ENCODE measurements around the gene ATM. TPM values are rescaled to one million over a fixed set of nuclear protein-coding genes. Genes with fewer than 3 reads are reported as not detected.

The ATM gene
- total and polyA plus RNA-seq, 2 experiments from 2014 or later = 27.6 to 59.3 TPM

DNA sequence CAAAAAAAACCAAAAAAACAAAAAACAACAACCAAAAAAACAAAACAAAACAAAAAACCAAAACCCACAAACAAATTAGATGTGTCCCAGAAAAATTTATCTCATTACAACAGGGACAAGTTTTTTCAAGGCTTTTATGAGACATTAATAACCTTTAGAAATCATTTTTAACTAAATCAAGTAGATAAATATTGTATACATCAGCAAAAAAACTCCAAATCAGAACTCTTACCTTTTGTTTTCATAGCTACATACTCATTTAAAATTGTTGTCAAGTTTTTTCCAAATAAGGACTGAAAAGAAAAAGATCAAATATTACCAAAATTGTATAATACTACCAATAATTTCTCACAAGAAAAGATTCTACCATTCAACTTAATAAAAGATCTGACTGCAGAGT, 29.1 kb upstream of the ATM start (continued):
- TF ChIP-seq POLR2AphosphoS5 (IDR thresholded peaks at IDR 0.05; ENCODE audit: low read depth) (no peak), CTCF (conservative IDR thresholded peaks at IDR 0.05; ENCODE audit: low read depth in 2 of 2) (no peak)

DNA sequence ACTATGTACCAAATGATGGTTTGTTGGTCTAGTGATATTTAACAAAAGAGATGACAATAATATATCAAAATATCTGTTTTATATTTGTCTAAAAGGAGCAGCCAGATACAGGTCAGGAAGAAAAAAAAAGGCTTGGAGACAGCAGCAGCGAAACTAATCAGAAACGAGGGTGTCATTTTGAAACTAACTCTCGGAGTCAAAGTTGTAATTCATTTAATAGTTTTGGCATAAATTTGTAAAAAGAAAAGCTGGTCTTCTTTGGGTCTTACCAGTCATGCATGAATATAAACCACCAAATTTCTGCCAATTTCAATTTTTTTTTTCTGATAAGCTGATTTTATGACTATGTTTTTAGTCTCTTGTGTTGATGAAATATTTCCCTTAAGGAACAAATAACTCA, 26.0 kb upstream of the ATM start:
- H3K27me3 Mint-ChIP-seq (ENCODE audit: insufficient read depth, low read depth, poor library complexity) = peaks cover 2% of the 10 kb centered on the region
- DNase-seq (ENCODE audit: low spot score) (no peak), ATAC-seq (no peak)
- H3K9me3 Mint-ChIP-seq = no peaks in the 10 kb centered on the region
- peaks cover 51% of the 10 kb centered on the region for H3K36me3 Mint-ChIP-seq (ENCODE audit: low read depth)
- no peak overlapping the region for H3K4me2 ChIP-seq
- no peak overlapping the region for H2AFZ ChIP-seq
- H3K79me2 ChIP-seq (replicated peaks; ENCODE audit: insufficient read depth) = peaks cover 49% of the 10 kb centered on the region
- H3K27me3 ChIP-seq (ENCODE audit: insufficient read depth) = no peaks in the 10 kb centered on the region
- H3K4me1 Mint-ChIP-seq = peaks cover 13% of the 10 kb centered on the region; the same call in 2 of the 3 replicates
- peaks cover 17% of the 10 kb centered on the region for H3K4me1 ChIP-seq (ENCODE audit: insufficient read depth)
- H3K27ac Mint-ChIP-seq = no peak overlapping the region
- H3K4me3 ChIP-seq = no peak overlapping the region
- no peaks in the 10 kb centered on the region for H3K9me2 ChIP-seq (ENCODE audit: insufficient read depth)
- no peak overlapping the region for H3K27ac ChIP-seq (ENCODE audit: low read depth)
- H3K4me3 Mint-ChIP-seq = no peak overlapping the region
- peaks cover 18% of the 10 kb centered on the region; the same call in 1 of the 2 replicates for H4K20me1 ChIP-seq (replicated peaks; ENCODE audit: insufficient read depth)
- H3K36me3 ChIP-seq (ENCODE audit: insufficient read depth) = peaks cover 13% of the 10 kb centered on the region
- H3F3A ChIP-seq (replicated peaks; ENCODE audit: low read depth) = no peaks in the 10 kb centered on the region
- TF ChIP-seq JUNB (IDR thresholded peaks at IDR 0.05; ENCODE audit: unreplicated experiment) (no peak), ZNF114 (CRISPR knock-in tag; IDR thresholded peaks at IDR 0.05) (no peak), EZH2 (IDR thresholded peaks at IDR 0.05; ENCODE audit: low read depth, unreplicated experiment) (no peak), ETS1 (IDR thresholded peaks at IDR 0.05) (no peak), STAT1 (IDR thresholded peaks at IDR 0.05; ENCODE audit: unreplicated experiment) (no peak), EZH2phosphoT487 (IDR thresholded peaks at IDR 0.05; ENCODE audit: unreplicated experiment) (no peak), CTCF (conservative IDR thresholded peaks at IDR 0.05; ENCODE audit: low read depth in 2 of 2) (no peak)
- TF ChIP-seq, protein P1, sequence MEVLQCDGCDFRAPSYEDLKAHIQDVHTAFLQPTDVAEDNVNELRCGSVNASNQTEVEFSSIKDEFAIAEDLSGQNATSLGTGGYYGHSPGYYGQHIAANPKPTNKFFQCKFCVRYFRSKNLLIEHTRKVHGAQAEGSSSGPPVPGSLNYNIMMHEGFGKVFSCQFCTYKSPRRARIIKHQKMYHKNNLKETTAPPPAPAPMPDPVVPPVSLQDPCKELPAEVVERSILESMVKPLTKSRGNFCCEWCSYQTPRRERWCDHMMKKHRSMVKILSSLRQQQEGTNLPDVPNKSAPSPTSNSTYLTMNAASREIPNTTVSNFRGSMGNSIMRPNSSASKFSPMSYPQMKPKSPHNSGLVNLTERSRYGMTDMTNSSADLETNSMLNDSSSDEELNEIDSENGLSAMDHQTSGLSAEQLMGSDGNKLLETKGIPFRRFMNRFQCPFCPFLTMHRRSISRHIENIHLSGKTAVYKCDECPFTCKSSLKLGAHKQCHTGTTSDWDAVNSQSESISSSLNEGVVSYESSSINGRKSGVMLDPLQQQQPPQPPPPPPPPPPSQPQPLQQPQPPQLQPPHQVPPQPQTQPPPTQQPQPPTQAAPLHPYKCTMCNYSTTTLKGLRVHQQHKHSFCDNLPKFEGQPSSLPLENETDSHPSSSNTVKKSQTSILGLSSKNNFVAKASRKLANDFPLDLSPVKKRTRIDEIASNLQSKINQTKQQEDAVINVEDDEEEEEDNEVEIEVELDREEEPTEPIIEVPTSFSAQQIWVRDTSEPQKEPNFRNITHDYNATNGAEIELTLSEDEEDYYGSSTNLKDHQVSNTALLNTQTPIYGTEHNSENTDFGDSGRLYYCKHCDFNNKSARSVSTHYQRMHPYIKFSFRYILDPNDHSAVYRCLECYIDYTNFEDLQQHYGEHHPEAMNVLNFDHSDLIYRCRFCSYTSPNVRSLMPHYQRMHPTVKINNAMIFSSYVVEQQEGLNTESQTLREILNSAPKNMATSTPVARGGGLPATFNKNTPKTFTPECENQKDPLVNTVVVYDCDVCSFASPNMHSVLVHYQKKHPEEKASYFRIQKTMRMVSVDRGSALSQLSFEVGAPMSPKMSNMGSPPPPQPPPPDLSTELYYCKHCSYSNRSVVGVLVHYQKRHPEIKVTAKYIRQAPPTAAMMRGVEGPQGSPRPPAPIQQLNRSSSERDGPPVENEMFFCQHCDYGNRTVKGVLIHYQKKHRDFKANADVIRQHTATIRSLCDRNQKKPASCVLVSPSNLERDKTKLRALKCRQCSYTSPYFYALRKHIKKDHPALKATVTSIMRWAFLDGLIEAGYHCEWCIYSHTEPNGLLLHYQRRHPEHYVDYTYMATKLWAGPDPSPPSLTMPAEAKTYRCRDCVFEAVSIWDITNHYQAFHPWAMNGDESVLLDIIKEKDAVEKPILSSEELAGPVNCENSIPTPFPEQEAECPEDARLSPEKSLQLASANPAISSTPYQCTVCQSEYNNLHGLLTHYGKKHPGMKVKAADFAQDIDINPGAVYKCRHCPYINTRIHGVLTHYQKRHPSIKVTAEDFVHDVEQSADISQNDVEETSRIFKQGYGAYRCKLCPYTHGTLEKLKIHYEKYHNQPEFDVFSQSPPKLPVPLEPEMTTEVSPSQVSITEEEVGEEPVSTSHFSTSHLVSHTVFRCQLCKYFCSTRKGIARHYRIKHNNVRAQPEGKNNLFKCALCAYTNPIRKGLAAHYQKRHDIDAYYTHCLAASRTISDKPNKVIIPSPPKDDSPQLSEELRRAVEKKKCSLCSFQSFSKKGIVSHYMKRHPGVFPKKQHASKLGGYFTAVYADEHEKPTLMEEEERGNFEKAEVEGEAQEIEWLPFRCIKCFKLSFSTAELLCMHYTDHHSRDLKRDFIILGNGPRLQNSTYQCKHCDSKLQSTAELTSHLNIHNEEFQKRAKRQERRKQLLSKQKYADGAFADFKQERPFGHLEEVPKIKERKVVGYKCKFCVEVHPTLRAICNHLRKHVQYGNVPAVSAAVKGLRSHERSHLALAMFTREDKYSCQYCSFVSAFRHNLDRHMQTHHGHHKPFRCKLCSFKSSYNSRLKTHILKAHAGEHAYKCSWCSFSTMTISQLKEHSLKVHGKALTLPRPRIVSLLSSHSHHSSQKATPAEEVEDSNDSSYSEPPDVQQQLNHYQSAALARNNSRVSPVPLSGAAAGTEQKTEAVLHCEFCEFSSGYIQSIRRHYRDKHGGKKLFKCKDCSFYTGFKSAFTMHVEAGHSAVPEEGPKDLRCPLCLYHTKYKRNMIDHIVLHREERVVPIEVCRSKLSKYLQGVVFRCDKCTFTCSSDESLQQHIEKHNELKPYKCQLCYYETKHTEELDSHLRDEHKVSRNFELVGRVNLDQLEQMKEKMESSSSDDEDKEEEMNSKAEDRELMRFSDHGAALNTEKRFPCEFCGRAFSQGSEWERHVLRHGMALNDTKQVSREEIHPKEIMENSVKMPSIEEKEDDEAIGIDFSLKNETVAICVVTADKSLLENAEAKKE (CRISPR knock-in tag; IDR thresholded peaks at IDR 0.05) = no peak
- TF ChIP-seq, protein P2, sequence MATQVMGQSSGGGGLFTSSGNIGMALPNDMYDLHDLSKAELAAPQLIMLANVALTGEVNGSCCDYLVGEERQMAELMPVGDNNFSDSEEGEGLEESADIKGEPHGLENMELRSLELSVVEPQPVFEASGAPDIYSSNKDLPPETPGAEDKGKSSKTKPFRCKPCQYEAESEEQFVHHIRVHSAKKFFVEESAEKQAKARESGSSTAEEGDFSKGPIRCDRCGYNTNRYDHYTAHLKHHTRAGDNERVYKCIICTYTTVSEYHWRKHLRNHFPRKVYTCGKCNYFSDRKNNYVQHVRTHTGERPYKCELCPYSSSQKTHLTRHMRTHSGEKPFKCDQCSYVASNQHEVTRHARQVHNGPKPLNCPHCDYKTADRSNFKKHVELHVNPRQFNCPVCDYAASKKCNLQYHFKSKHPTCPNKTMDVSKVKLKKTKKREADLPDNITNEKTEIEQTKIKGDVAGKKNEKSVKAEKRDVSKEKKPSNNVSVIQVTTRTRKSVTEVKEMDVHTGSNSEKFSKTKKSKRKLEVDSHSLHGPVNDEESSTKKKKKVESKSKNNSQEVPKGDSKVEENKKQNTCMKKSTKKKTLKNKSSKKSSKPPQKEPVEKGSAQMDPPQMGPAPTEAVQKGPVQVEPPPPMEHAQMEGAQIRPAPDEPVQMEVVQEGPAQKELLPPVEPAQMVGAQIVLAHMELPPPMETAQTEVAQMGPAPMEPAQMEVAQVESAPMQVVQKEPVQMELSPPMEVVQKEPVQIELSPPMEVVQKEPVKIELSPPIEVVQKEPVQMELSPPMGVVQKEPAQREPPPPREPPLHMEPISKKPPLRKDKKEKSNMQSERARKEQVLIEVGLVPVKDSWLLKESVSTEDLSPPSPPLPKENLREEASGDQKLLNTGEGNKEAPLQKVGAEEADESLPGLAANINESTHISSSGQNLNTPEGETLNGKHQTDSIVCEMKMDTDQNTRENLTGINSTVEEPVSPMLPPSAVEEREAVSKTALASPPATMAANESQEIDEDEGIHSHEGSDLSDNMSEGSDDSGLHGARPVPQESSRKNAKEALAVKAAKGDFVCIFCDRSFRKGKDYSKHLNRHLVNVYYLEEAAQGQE (IDR thresholded peaks at IDR 0.05; ENCODE audit: unreplicated experiment) = no peak
